GM20000 (cell line): ENCODE data around the gene TFG.

Experiments
- DNase-seq: peaks from one replicate; pipeline ENCODE4 v3.0.0; 2012; ENCODE audit warnings: low spot score
- TF ChIP-seq, protein P1 (sequence below): IDR thresholded peaks from 2 replicates; pipeline ENCODE4 v1.5.1; 2012; ENCODE audit warnings: mild to moderate bottlenecking, control low read depth; ENCODE audit errors: extremely low read depth, missing control alignments

Gene TFG

DNA sequence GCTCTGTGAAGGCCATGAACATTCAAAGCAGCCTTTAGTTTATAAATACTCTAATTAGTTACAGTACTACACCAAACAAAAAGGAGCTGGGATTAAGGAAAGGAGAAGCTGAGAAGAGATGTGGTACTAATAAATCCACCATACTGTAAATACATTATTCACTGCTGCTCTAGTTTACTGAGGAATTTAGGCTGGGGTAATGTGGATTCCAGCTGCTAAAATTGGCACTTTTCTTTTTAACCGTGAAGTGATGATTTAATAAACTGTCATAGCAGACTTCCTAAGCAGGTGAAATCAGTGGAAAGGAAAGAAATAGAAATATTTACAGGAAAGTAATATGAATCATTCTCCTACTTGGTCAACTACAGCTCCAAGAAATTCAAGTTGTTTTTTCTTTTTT is 88.7 kb downstream of the TFG start:
- DNase-seq = no peak
- TF ChIP-seq, protein P1, sequence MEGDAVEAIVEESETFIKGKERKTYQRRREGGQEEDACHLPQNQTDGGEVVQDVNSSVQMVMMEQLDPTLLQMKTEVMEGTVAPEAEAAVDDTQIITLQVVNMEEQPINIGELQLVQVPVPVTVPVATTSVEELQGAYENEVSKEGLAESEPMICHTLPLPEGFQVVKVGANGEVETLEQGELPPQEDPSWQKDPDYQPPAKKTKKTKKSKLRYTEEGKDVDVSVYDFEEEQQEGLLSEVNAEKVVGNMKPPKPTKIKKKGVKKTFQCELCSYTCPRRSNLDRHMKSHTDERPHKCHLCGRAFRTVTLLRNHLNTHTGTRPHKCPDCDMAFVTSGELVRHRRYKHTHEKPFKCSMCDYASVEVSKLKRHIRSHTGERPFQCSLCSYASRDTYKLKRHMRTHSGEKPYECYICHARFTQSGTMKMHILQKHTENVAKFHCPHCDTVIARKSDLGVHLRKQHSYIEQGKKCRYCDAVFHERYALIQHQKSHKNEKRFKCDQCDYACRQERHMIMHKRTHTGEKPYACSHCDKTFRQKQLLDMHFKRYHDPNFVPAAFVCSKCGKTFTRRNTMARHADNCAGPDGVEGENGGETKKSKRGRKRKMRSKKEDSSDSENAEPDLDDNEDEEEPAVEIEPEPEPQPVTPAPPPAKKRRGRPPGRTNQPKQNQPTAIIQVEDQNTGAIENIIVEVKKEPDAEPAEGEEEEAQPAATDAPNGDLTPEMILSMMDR = no peak
